IMR-90 (cell line): Measurements from ENCODE around the gene IQCK. TPM values are rescaled to one million over a fixed set of nuclear protein-coding genes. Genes with fewer than 3 reads are reported as not detected.

Experiments
- ATAC-seq: fragments of 200-7000 bp; cut with Tn5 transposase; 2 replicates; pipeline ENCODE4 v1.9.1; 2020; ENCODE audit warnings: low read depth, mild to moderate bottlenecking, moderate library complexity
- BruUV-seq: library from RNA; stranded (reverse); fragments of 400-500 nt; replicated peaks from 2 replicates; lab custom pipeline; 2021; lab: Mats Ljungman, UMichigan
- CTCF ChIA-PET: fragments of 300-600 bp; formaldehyde crosslinking; extraction: SDS; loops from one replicate; lab custom pipeline; 2021; ENCODE audit warnings: antibody characterized with exemption; lab: Yijun Ruan, JAX
- POLR2A ChIA-PET: fragments of 300-600 bp; sonication (Branson Sonifier 250); formaldehyde crosslinking; loops from one replicate; lab custom pipeline; 2022; ENCODE audit warnings: antibody characterized with exemption; ENCODE audit not compliant: unreplicated experiment; lab: Charles Lee
- DNase-seq: peaks from one replicate; pipeline ENCODE4 v3.0.0; 2013
- H2AFZ ChIP-seq: replicated peaks from 2 replicates; pipeline ENCODE3; 2013; ENCODE audit warnings: low read length, mild to moderate bottlenecking; ENCODE audit not compliant: poor library complexity
- H2AK5ac ChIP-seq: 2 replicates; pipeline ENCODE4 v1.6.1; 2013; ENCODE audit warnings: low read depth, low read length, inconsistent platforms
- H2AK9ac ChIP-seq: replicated peaks from 2 replicates; pipeline ENCODE3; 2013; ENCODE audit warnings: mild to moderate bottlenecking, low read depth, low read length, moderate library complexity; ENCODE audit not compliant: poor library complexity
- H2BK120ac ChIP-seq: 2 replicates; pipeline ENCODE4 v1.6.1; 2013; ENCODE audit warnings: low read depth, low read length, inconsistent platforms
- H2BK15ac ChIP-seq: 3 replicates; pipeline ENCODE4 v1.6.1; 2013; ENCODE audit warnings: low read depth, low read length, inconsistent platforms
- H2BK20ac ChIP-seq: 2 replicates; pipeline ENCODE4 v1.6.1; 2013; ENCODE audit warnings: low read depth, mild to moderate bottlenecking, inconsistent platforms, low read length, moderate library complexity
- H2BK5ac ChIP-seq: 2 replicates; pipeline ENCODE4 v1.6.1; 2013; ENCODE audit warnings: mild to moderate bottlenecking, low read depth, low read length, inconsistent platforms; ENCODE audit not compliant: poor library complexity, severe bottlenecking
- H3K14ac ChIP-seq: replicated peaks from 2 replicates; pipeline ENCODE4 v1.6.1; 2013; ENCODE audit warnings: low read depth, low read length, inconsistent platforms
- H3K18ac ChIP-seq: 2 replicates; pipeline ENCODE4 v1.6.1; 2013; ENCODE audit warnings: low read depth, low read length, control low read depth
- H3K23ac ChIP-seq: 2 replicates; pipeline ENCODE4 v1.6.1; 2013; ENCODE audit warnings: low read depth, low read length, inconsistent platforms
- H3K27ac ChIP-seq: 2 replicates; pipeline ENCODE4 v1.5.1; 2013; ENCODE audit warnings: mild to moderate bottlenecking, control low read depth, low read length; ENCODE audit not compliant: insufficient read depth
- H3K27me3 ChIP-seq: 2 replicates; pipeline ENCODE4 v1.6.1; 2013; ENCODE audit warnings: low read length; ENCODE audit not compliant: control insufficient read depth, insufficient read depth
- H3K36me3 ChIP-seq: 2 replicates; pipeline ENCODE4 v1.6.1; 2013; ENCODE audit warnings: low read length, mixed read lengths; ENCODE audit not compliant: control insufficient read depth, insufficient read depth
- H3K4ac ChIP-seq: 2 replicates; pipeline ENCODE4 v1.6.1; 2013; ENCODE audit warnings: low read depth, low read length, inconsistent platforms
- H3K4me1 ChIP-seq: 2 replicates; pipeline ENCODE4 v1.6.1; 2013; ENCODE audit warnings: low read length, mixed read lengths; ENCODE audit not compliant: control insufficient read depth, insufficient read depth
- H3K4me2 ChIP-seq: 2 replicates; pipeline ENCODE4 v1.6.1; 2013; ENCODE audit warnings: low read depth, mild to moderate bottlenecking, control low read depth, low read length, moderate library complexity
- H3K4me3 ChIP-seq: 2 replicates; pipeline ENCODE4 v1.5.1; 2013; ENCODE audit warnings: low read depth, mild to moderate bottlenecking, control low read depth, low read length, moderate library complexity; ENCODE audit not compliant: insufficient read depth
- H3K56ac ChIP-seq: 2 replicates; pipeline ENCODE4 v1.6.1; 2013; ENCODE audit warnings: low read length, inconsistent platforms; ENCODE audit not compliant: insufficient read depth; ENCODE audit errors: extremely low read depth
- H3K79me1 ChIP-seq, 2 experiments: 2 replicates each; pipeline ENCODE4 v1.6.1; 2013; ENCODE audit warnings: low read length in 2 of 2, inconsistent platforms in 1 of 2, low read depth in 1 of 2
- H3K9ac ChIP-seq: 2 replicates; pipeline ENCODE4 v1.6.1; 2013; ENCODE audit warnings: low read depth, low read length, control low read depth
- H3K9me1 ChIP-seq: 2 replicates; pipeline ENCODE4 v1.6.1; 2013; ENCODE audit warnings: low read length, inconsistent platforms; ENCODE audit not compliant: insufficient read depth
- H3K9me3 ChIP-seq: 2 replicates; pipeline ENCODE4 v1.6.1; 2013; ENCODE audit warnings: low read length; ENCODE audit not compliant: control insufficient read depth, insufficient read depth
- H4K20me1 ChIP-seq: 2 replicates; pipeline ENCODE4 v1.6.1; 2013; ENCODE audit warnings: low read length, inconsistent platforms; ENCODE audit not compliant: insufficient read depth
- H4K5ac ChIP-seq: 2 replicates; pipeline ENCODE4 v1.6.1; 2013; ENCODE audit warnings: mild to moderate bottlenecking, low read depth, low read length, control low read depth
- H4K8ac ChIP-seq, 2 experiments: 2 replicates each; pipeline ENCODE4 v1.6.1; 2013; ENCODE audit warnings: low read depth in 2 of 2, low read length in 2 of 2, control low read depth in 1 of 2, inconsistent platforms in 1 of 2
- H4K91ac ChIP-seq: 2 replicates; pipeline ENCODE4 v1.6.1; 2013; ENCODE audit warnings: low read depth, low read length, inconsistent platforms; ENCODE audit not compliant: insufficient read depth
- BHLHE40 ChIP-seq: fragments of 150-350 bp; IDR thresholded peaks from 2 replicates; pipeline ENCODE4 v1.6.1; 2016; ENCODE audit warnings: mild to moderate bottlenecking, low read depth, low read length
- CEBPB ChIP-seq: IDR thresholded peaks from 2 replicates; pipeline ENCODE4 v1.6.1; 2012; ENCODE audit warnings: low read depth, low read length, improper control_type of control experiment
- CHD1 ChIP-seq: IDR thresholded peaks from 2 replicates; pipeline ENCODE4 v1.6.1; 2012; ENCODE audit warnings: low read depth, low read length, improper control_type of control experiment
- CTCF ChIP-seq: conservative IDR thresholded peaks from 2 replicates; pipeline ENCODE4 v1.5.1; 2012; ENCODE audit warnings: mild to moderate bottlenecking, low read depth, low read length, improper control_type of control experiment
- FOS ChIP-seq: fragments of 150-350 bp; IDR thresholded peaks from 2 replicates; pipeline ENCODE4 v1.6.1; 2016; ENCODE audit warnings: low read depth, low read length
- MAFK ChIP-seq: IDR thresholded peaks from 2 replicates; pipeline ENCODE4 v1.6.1; 2012; ENCODE audit warnings: low read depth, low read length, improper control_type of control experiment
- MAZ ChIP-seq: IDR thresholded peaks from 2 replicates; pipeline ENCODE4 v1.6.1; 2012; ENCODE audit warnings: low read depth, mild to moderate bottlenecking, low read length, improper control_type of control experiment, moderate library complexity, borderline replicate concordance
- MXI1 ChIP-seq: IDR thresholded peaks from 2 replicates; pipeline ENCODE4 v1.6.1; 2012; ENCODE audit warnings: low read depth, mild to moderate bottlenecking, low read length, moderate library complexity, borderline replicate concordance
- NFE2L2 ChIP-seq: fragments of 150-350 bp; IDR thresholded peaks from 2 replicates; pipeline ENCODE4 v1.6.1; 2016; ENCODE audit warnings: low read depth, mild to moderate bottlenecking, low read length
- POLR2A ChIP-seq: IDR thresholded peaks from 2 replicates; pipeline ENCODE4 v1.6.1; 2012; ENCODE audit warnings: mild to moderate bottlenecking, low read depth, low read length
- RAD21 ChIP-seq: IDR thresholded peaks from 2 replicates; pipeline ENCODE4 v1.6.1; 2012; ENCODE audit warnings: low read length, improper control_type of control experiment
- RCOR1 ChIP-seq: IDR thresholded peaks from 2 replicates; pipeline ENCODE4 v1.6.1; 2012; ENCODE audit warnings: mild to moderate bottlenecking, low read length, improper control_type of control experiment; ENCODE audit not compliant: insufficient replicate concordance
- RFX5 ChIP-seq: IDR thresholded peaks from 2 replicates; pipeline ENCODE4 v1.8.0; 2012; ENCODE audit warnings: low read depth, mild to moderate bottlenecking, low read length, moderate library complexity
- SMC3 ChIP-seq: fragments of 150-350 bp; IDR thresholded peaks from 2 replicates; pipeline ENCODE4 v1.6.1; 2016; ENCODE audit warnings: low read depth, mild to moderate bottlenecking, antibody characterized with exemption, low read length, moderate library complexity
- USF2 ChIP-seq: fragments of 150-350 bp; IDR thresholded peaks from 2 replicates; pipeline ENCODE4 v1.6.1; 2017; ENCODE audit warnings: mild to moderate bottlenecking, antibody characterized with exemption, low read length, low read depth
- WGBS, 2 experiments: methylation state at CpG; one replicate each; pipeline versions ENCODE4 v1.1.5 to v1.1.7; 2013; ENCODE audit warnings: missing lambda C conversion rate in 2 of 2; ENCODE audit not compliant: insufficient read length in 1 of 2; ENCODE audit errors: extremely low coverage in 2 of 2; 5-methylcytosine and 5-hydroxymethylcytosine counted together
- dilution Hi-C: fragments of 300-500 bp; cut with HindIII; formaldehyde crosslinking; loops from one replicate; pipeline ENCODE4 v1.14.3; 2018; ENCODE audit warnings: low sequenced_read_pairs; ENCODE audit not compliant: unreplicated experiment
- in situ Hi-C: fragments of 300-500 bp; cut with MboI; formaldehyde crosslinking; loops from 3 replicates; pipeline ENCODE4 v1.14.3; 2019; ENCODE audit warnings: low sequenced_read_pairs, inconsistent platforms, mixed read lengths
- intact Hi-C: fragments of 100-400 bp; cut with micrococcal nuclease; formaldehyde crosslinking; loops from 2 replicates; pipeline ENCODE4 v1.10.0; 2022
- polyA plus RNA-seq, 3 experiments: library from polyadenylated mRNA; depleted of rRNA; stranded (reverse); fragments of >200 nt; gene quantifications; 2 replicates each; pipeline ENCODE4 v1.2.3, GENCODE V29; 2012; ENCODE audit warnings: low replicate concordance in 1 of 3
- total RNA-seq: library from RNA; depleted of rRNA; stranded (reverse); fragments of >200 nt; gene quantifications from 2 replicates; pipeline ENCODE4 v1.2.3, GENCODE V29; 2012

IQCK gene
- total and polyA plus RNA-seq, 2 of the 4 experiments (the other 2 are of a cell fraction) = 4.1 to 5.4 TPM

GRCh38 chr16:19699472-19699871 lies 18.6 kb upstream of the IQCK start:
- no TSS peak for BruUV-seq
- Histone ChIP-seq H3K79me1 (peaks cover 24 to 48% of the 10 kb centered on the region in 2 experiments), H4K8ac (no peak overlapping the region), H3K4me3 (no peak overlapping the region), H2AK9ac (no peak overlapping the region), H3K18ac (no peak overlapping the region), H3K4me1 (peaks cover 17% of the 10 kb centered on the region), H3K27me3 (no peaks in the 10 kb centered on the region), H4K91ac (no peak overlapping the region), H3K4ac (peak overlapping the region; percentile 15; the same call in 1 of the 2 replicates), H4K5ac (no peak overlapping the region), H3K27ac (no peak overlapping the region), H3K56ac (no peak overlapping the region), H3K9me1 (peaks cover 26% of the 10 kb centered on the region), H4K20me1 (no peaks in the 10 kb centered on the region), H2BK5ac (no peak overlapping the region), H3K9ac (no peak overlapping the region), H3K23ac (no peak overlapping the region), H2BK15ac (no peak overlapping the region), H2BK20ac (no peak overlapping the region), H2BK120ac (no peak overlapping the region), H2AK5ac (no peak overlapping the region), H2AFZ (no peak overlapping the region), H3K14ac (0 out of 2 replicates have a peak overlapping the region, but pooled peaks have one; percentile 14), H3K36me3 (peaks cover 39% of the 10 kb centered on the region), H3K9me3 (no peaks in the 10 kb centered on the region), H3K4me2 (no peak overlapping the region)
- ChIA-PET POLR2A (interaction anchor here (0.5 kb wide), 1 partner anchor 688 kb away, joined by 3 read pairs; no protein-coding TSS in a partner anchor), CTCF (interaction anchor here (1.0 kb wide), 1 partner anchor 18 kb away, joined by 3 read pairs; no protein-coding TSS in a partner anchor)
- in situ Hi-C loops = no loop called here
- dilution Hi-C loops = no loop called here
- TF ChIP-seq BHLHE40 = no peak
- TF ChIP-seq CTCF = no peak
- no peak for TF ChIP-seq CEBPB
- TF ChIP-seq CHD1 = no peak
- no peak for TF ChIP-seq NFE2L2
- TF ChIP-seq SMC3 = no peak
- TF ChIP-seq POLR2A = no peak
- no peak for TF ChIP-seq MXI1
- no peak for TF ChIP-seq RFX5
- TF ChIP-seq RCOR1 = no peak
- TF ChIP-seq MAFK = no peak
- TF ChIP-seq MAZ = no peak
- TF ChIP-seq FOS = no peak
- TF ChIP-seq USF2 = no peak
- no peak for TF ChIP-seq RAD21
- intact Hi-C loops = no loop called here
- no peak for ATAC-seq
- no peak for DNase-seq
- WGBS, 2 experiments = 100% methylated on average over 1 of the region's 8 CpGs; no CpG with 5 or more reads in 1 of the 2 experiments
